Kidney (tissue), 14 donors: ENCODE results near the gene ADARB2. TPM values are rescaled to one million over a fixed set of nuclear protein-coding genes. Genes with fewer than 3 reads are reported as not detected.

Experiments
- DNase-seq, 5 donors: peaks; one replicate each; pipeline ENCODE4 v3.0.0-alpha.2; 2013 to 2020
- FAIRE-seq: peaks from 2 replicates; lab custom pipeline; 2012; peaks lifted over from hg19 to GRCh38; lab: Jason Lieb, UNC
- H3K27ac ChIP-seq, 2 donors: one replicate each; pipeline ENCODE4 v1.7.0; 2013; ENCODE audit warnings: low read depth in 2 of 2, low read length in 2 of 2, inconsistent platforms in 1 of 2
- H3K27me3 ChIP-seq: one replicate; pipeline ENCODE4 v1.7.1; 2013; ENCODE audit warnings: low read length, inconsistent platforms; ENCODE audit not compliant: control insufficient read depth, insufficient read depth
- H3K36me3 ChIP-seq, 3 donors: one replicate each; pipeline versions ENCODE4 v1.7.0 to v1.7.1; 2013; ENCODE audit warnings: low read length in 3 of 3, control low read depth in 1 of 3, inconsistent platforms in 1 of 3; ENCODE audit not compliant: insufficient read depth in 3 of 3, control insufficient read depth in 2 of 3
- H3K4me1 ChIP-seq, 3 donors: one replicate each; pipeline versions ENCODE4 v1.7.0 to v1.7.1; 2013; ENCODE audit warnings: low read length in 3 of 3, inconsistent platforms in 1 of 3, low read depth in 1 of 3; ENCODE audit not compliant: control insufficient read depth in 2 of 3, insufficient read depth in 2 of 3
- H3K4me3 ChIP-seq, 3 donors: one replicate each; pipeline versions ENCODE4 v1.7.0 to v1.8.1; 2013; ENCODE audit warnings: low read length in 3 of 3, control low read depth in 1 of 3, inconsistent platforms in 1 of 3
- H3K9ac ChIP-seq, 3 donors: one replicate each; pipeline versions ENCODE4 v1.7.0 to v1.7.1; 2013; ENCODE audit warnings: low read length in 3 of 3, control low read depth in 1 of 3, inconsistent platforms in 1 of 3
- H3K9me3 ChIP-seq, 3 donors: one replicate each; pipeline versions ENCODE4 v1.7.0 to v1.7.1; 2013; ENCODE audit warnings: low read length in 3 of 3, control low read depth in 1 of 3, inconsistent platforms in 1 of 3; ENCODE audit not compliant: control insufficient read depth in 2 of 3, insufficient read depth in 1 of 3
- CTCF ChIP-seq: IDR thresholded peaks from 3 replicates; pipeline ENCODE4 v1.5.1; 2012; ENCODE audit warnings: mild to moderate bottlenecking, moderate library complexity, borderline replicate concordance; ENCODE audit not compliant: insufficient read depth; ENCODE audit errors: extremely low read depth
- intact Hi-C: fragments of 100-400 bp; cut with DNase I; formaldehyde crosslinking; loops from one replicate; pipeline ENCODE4 v1.11.1; 2022
- polyA plus RNA-seq: library from polyadenylated mRNA; stranded (reverse); fragments of 350-450 nt; fragmentation: Illumina TruSeq; extraction: RNeasy Lipid Tissue Mini Kit (QIAGEN cat#74804); gene quantifications from one replicate; pipeline ENCODE4 v1.2.3, GENCODE V29; 2014; ENCODE audit warnings: low read depth, low replicate concordance; ENCODE audit not compliant: insufficient read depth
- total RNA-seq: library from RNA; stranded (reverse); fragmentation: NEBNext Ultra II Directional; extraction: Animal tissue kit (Norgen Biotek cat#: 25700); gene quantifications from one replicate; pipeline ENCODE4 v1.2.1, GENCODE V29; 2021
- donor health status: control.
- donor health status: control.
- donor health status: control.
- donor health status: control.
- donor health status: control.
- donor health status: DM: yes; HTN: yes; CAD: no.
- donor health status: Normal renal cell carcinoma (clear cell type).

ADARB2 gene
- total and polyA plus RNA-seq, 2 donors from 2014 or later, result 1.0 to 1.3 TPM

- no peak for FAIRE-seq
- no peaks in the 10 kb centered on the region for H3K9me3 ChIP-seq
- no peak overlapping the region for H3K4me3 ChIP-seq
- H3K27me3 ChIP-seq, result no peaks in the 10 kb centered on the region
- DNase-seq, result no peak
- no peak overlapping the region for H3K9ac ChIP-seq
- no peak for TF ChIP-seq CTCF
- H3K36me3 ChIP-seq, result no peaks in the 10 kb centered on the region
- intact Hi-C loops, result no loop called here
- no peak overlapping the region for H3K27ac ChIP-seq
- no peaks in the 10 kb centered on the region for H3K4me1 ChIP-seq
Measured at GRCh38 chr10:1233031-1233430, 504.3 kb downstream of the ADARB2 start.

GRCh38 chr10:1232164-1232911 is 505.0 kb downstream of the ADARB2 start:
- H3K27ac ChIP-seq, result no peak overlapping the region
- intact Hi-C loops, result no loop called here
- no peak for TF ChIP-seq CTCF
- no peaks in the 10 kb centered on the region for H3K27me3 ChIP-seq
- no peak overlapping the region for H3K4me3 ChIP-seq
- FAIRE-seq, result no peak
- no peaks in the 10 kb centered on the region for H3K9me3 ChIP-seq
- no peaks in the 10 kb centered on the region for H3K36me3 ChIP-seq
- DNase-seq, result no peak
- no peak overlapping the region for H3K9ac ChIP-seq
- H3K4me1 ChIP-seq, result no peaks in the 10 kb centered on the region

GRCh38 chr10:1230592-1231275 is 506.6 kb downstream of the ADARB2 start:
- TF ChIP-seq CTCF, result no peak
- Histone ChIP-seq H3K27ac (no peak overlapping the region), H3K9ac (no peak overlapping the region), H3K9me3 (no peaks in the 10 kb centered on the region), H3K27me3 (no peaks in the 10 kb centered on the region), H3K4me3 (no peak overlapping the region), H3K36me3 (no peaks in the 10 kb centered on the region), H3K4me1 (no peaks in the 10 kb centered on the region)
- DNase-seq, result no peak
- intact Hi-C loops, result no loop called here
- FAIRE-seq, result no peak
